H1 (cell line): Measurements from ENCODE around the gene DMXL1. TPM values are rescaled to one million over a fixed set of nuclear protein-coding genes. Genes with fewer than 3 reads are reported as not detected.

ENCODE experiments used
- CTCF ChIA-PET: fragments of 300-600 bp; sonication (Branson Sonifier 250); formaldehyde crosslinking; loops from one replicate; lab custom pipeline; 2021; ENCODE audit not compliant: partially characterized antibody; lab: Charles Lee
- POLR2A ChIA-PET: fragments of 300-600 bp; sonication (Branson Sonifier 250); formaldehyde crosslinking; loops from one replicate; lab custom pipeline; 2021; ENCODE audit warnings: inconsistent platforms; ENCODE audit not compliant: partially characterized antibody; lab: Charles Lee
- DNase-seq, 2 experiments: peaks; one replicate each; pipeline versions ENCODE4 v3.0.0 to v3.0.0-alpha.2; 2010 to 2022; ENCODE audit warnings: low spot score in 2 of 2, low read depth in 1 of 2, mixed read lengths in 1 of 2
- FAIRE-seq: peaks from 2 replicates; lab custom pipeline; 2011; peaks lifted over from hg19 to GRCh38; lab: Jason Lieb, UNC
- H2AFZ ChIP-seq: 2 replicates; pipeline ENCODE4 v1.8.1; 2012; ENCODE audit warnings: low read length, inconsistent platforms
- H2AK5ac ChIP-seq: 2 replicates; pipeline ENCODE4 v1.6.1; 2013; ENCODE audit warnings: low read depth, low read length
- H2BK120ac ChIP-seq: replicated peaks from 2 replicates; pipeline ENCODE3; 2013; ENCODE audit warnings: low read depth, low read length, inconsistent platforms
- H2BK12ac ChIP-seq: 2 replicates; pipeline ENCODE4 v1.6.1; 2013; ENCODE audit warnings: low read depth, low read length
- H2BK15ac ChIP-seq: 2 replicates; pipeline ENCODE4 v1.6.1; 2013; ENCODE audit warnings: low read length
- H2BK20ac ChIP-seq: 2 replicates; pipeline ENCODE4 v1.6.1; 2013; ENCODE audit warnings: low read length
- H2BK5ac ChIP-seq: 2 replicates; pipeline ENCODE4 v1.6.1; 2013; ENCODE audit warnings: low read depth, low read length
- H3K14ac ChIP-seq: 2 replicates; pipeline ENCODE4 v1.6.1; 2013; ENCODE audit warnings: inconsistent platforms; ENCODE audit not compliant: insufficient read length
- H3K18ac ChIP-seq: 2 replicates; pipeline ENCODE4 v1.6.1; 2013; ENCODE audit warnings: low read length; ENCODE audit errors: extremely low read depth
- H3K23ac ChIP-seq: 2 replicates; pipeline ENCODE4 v1.6.1; 2013; ENCODE audit warnings: inconsistent platforms; ENCODE audit not compliant: insufficient read length
- H3K23me2 ChIP-seq: 2 replicates; pipeline ENCODE4 v1.6.1; 2013; ENCODE audit warnings: low read depth, low read length
- H3K27ac ChIP-seq: 2 replicates; pipeline ENCODE4 v1.6.1; 2011; ENCODE audit warnings: low read depth, low read length, inconsistent platforms
- H3K27me3 ChIP-seq, 4 experiments: replicated peaks in 1 of 4; 1 replicate in 1 of 4; 2 replicates in 3 of 4; pipeline versions ENCODE4 v1.6.1 to v1.8.1; 2011 to 2013; ENCODE audit warnings: low read length in 3 of 4, mild to moderate bottlenecking in 3 of 4, inconsistent platforms in 2 of 4, mixed read lengths in 2 of 4, moderate library complexity in 1 of 4; ENCODE audit not compliant: control insufficient read depth in 3 of 4, insufficient read depth in 3 of 4; ENCODE audit errors: extremely low read depth in 1 of 4
- H3K36me3 ChIP-seq, 4 experiments: 2 replicates each; pipeline versions ENCODE4 v1.6.1 to v1.8.1; 2011 to 2013; ENCODE audit warnings: mild to moderate bottlenecking in 4 of 4, low read length in 3 of 4, moderate library complexity in 2 of 4, control low read depth in 1 of 4, inconsistent platforms in 1 of 4; ENCODE audit not compliant: insufficient read depth in 4 of 4, control insufficient read depth in 2 of 4
- H3K4ac ChIP-seq: replicated peaks from 2 replicates; pipeline ENCODE3; 2013; ENCODE audit warnings: low read length, low read depth, mixed read lengths, inconsistent platforms; ENCODE audit not compliant: insufficient read length
- H3K4me1 ChIP-seq, 4 experiments: replicated peaks in 1 of 4; 1 replicate in 1 of 4; 2 replicates in 3 of 4; pipeline versions ENCODE4 v1.6.1 to v1.8.1; 2011 to 2013; ENCODE audit warnings: low read length in 3 of 4, inconsistent platforms in 2 of 4, mixed read lengths in 1 of 4; ENCODE audit not compliant: insufficient read depth in 4 of 4, control insufficient read depth in 3 of 4
- H3K4me2 ChIP-seq, 2 experiments: 2 replicates each; pipeline versions ENCODE4 v1.6.1 to v1.8.1; 2011 to 2013; ENCODE audit warnings: low read depth in 2 of 2, low read length in 2 of 2, control low read depth in 1 of 2, inconsistent platforms in 1 of 2, mild to moderate bottlenecking in 1 of 2; ENCODE audit not compliant: insufficient read depth in 1 of 2
- H3K4me3 ChIP-seq, 4 experiments: fragments of 200-600, 300-600 bp in 1 of 4; sonication (generic), shearing (Covaris generic), sonication (Bioruptor Twin) in 1 of 4; 2 replicates each; pipeline versions ENCODE4 v1.5.1 to v1.8.1; 2011 to 2016; ENCODE audit warnings: low read length in 4 of 4, low read depth in 3 of 4, control low read depth in 2 of 4, inconsistent platforms in 2 of 4, mild to moderate bottlenecking in 2 of 4, mixed read lengths in 1 of 4, moderate library complexity in 1 of 4; ENCODE audit not compliant: insufficient read depth in 2 of 4; ENCODE audit errors: extremely low read depth in 1 of 4
- H3K56ac ChIP-seq: replicated peaks from 2 replicates; pipeline ENCODE3; 2013; ENCODE audit warnings: low read depth, mild to moderate bottlenecking, mixed read lengths, low read length, inconsistent platforms; ENCODE audit not compliant: insufficient read length
- H3K79me1 ChIP-seq: 2 replicates; pipeline ENCODE4 v1.6.1; 2013; ENCODE audit warnings: low read depth, low read length, control low read depth
- H3K79me2 ChIP-seq, 2 experiments: 2 replicates each; pipeline versions ENCODE4 v1.6.1 to v1.8.1; 2012 to 2013; ENCODE audit warnings: low read length in 2 of 2, mild to moderate bottlenecking in 2 of 2, inconsistent platforms in 1 of 2; ENCODE audit not compliant: insufficient read depth in 2 of 2, control insufficient read depth in 1 of 2
- H3K9ac ChIP-seq, 4 experiments: replicated peaks in 1 of 4; 1 replicate in 1 of 4; 2 replicates in 3 of 4; pipeline versions ENCODE4 v1.6.1 to v1.8.1; 2011 to 2013; ENCODE audit warnings: low read depth in 3 of 4, low read length in 3 of 4, control low read depth in 2 of 4, mild to moderate bottlenecking in 2 of 4, moderate library complexity in 2 of 4, inconsistent platforms in 1 of 4; ENCODE audit errors: extremely low read depth in 1 of 4
- H3K9me3 ChIP-seq, 2 experiments: 2 replicates each; pipeline versions ENCODE4 v1.6.1 to v1.8.1; 2012 to 2013; ENCODE audit warnings: mild to moderate bottlenecking in 2 of 2, moderate library complexity in 2 of 2, control low read depth in 1 of 2, inconsistent platforms in 1 of 2, low read depth in 1 of 2, low read length in 1 of 2, mixed read lengths in 1 of 2; ENCODE audit not compliant: insufficient read depth in 2 of 2
- H4K20me1 ChIP-seq, 2 experiments: replicated peaks in 1 of 2; 2 replicates each; pipeline versions ENCODE3 to v1.8.1; 2011 to 2013; ENCODE audit warnings: inconsistent platforms in 2 of 2, low read length in 2 of 2, mild to moderate bottlenecking in 1 of 2; ENCODE audit not compliant: insufficient read depth in 2 of 2, control insufficient read depth in 1 of 2
- H4K5ac ChIP-seq: 2 replicates; pipeline ENCODE4 v1.6.1; 2013; ENCODE audit warnings: low read length, low read depth, mixed read lengths, inconsistent platforms; ENCODE audit not compliant: insufficient read length
- H4K8ac ChIP-seq: 2 replicates; pipeline ENCODE4 v1.8.0; 2013; ENCODE audit warnings: mild to moderate bottlenecking, moderate library complexity, low read length, inconsistent platforms; ENCODE audit not compliant: insufficient read depth; ENCODE audit errors: extremely low read depth
- H4K91ac ChIP-seq: replicated peaks from 2 replicates; pipeline ENCODE3; 2013; ENCODE audit warnings: low read length, mixed read lengths, inconsistent platforms; ENCODE audit not compliant: insufficient read length
- EGR1 ChIP-seq: IDR thresholded peaks from 2 replicates; pipeline ENCODE4 v1.6.1; 2011; ENCODE audit warnings: low read depth, low read length, borderline replicate concordance
- EP300 ChIP-seq, 2 experiments: IDR thresholded peaks; 1 replicate in 1 of 2; 2 replicates in 1 of 2; pipeline ENCODE4 v1.6.1; 2011 to 2012; ENCODE audit warnings: low read depth in 2 of 2, low read length in 2 of 2, mild to moderate bottlenecking in 2 of 2, borderline replicate concordance in 1 of 2, inconsistent platforms in 1 of 2, moderate library complexity in 1 of 2
- EZH2 ChIP-seq: fragments of 200-600 bp; sonication (generic); IDR thresholded peaks from 2 replicates; pipeline ENCODE4 v1.7.1; 2012; ENCODE audit warnings: low read depth, mild to moderate bottlenecking, moderate library complexity, low read length, inconsistent platforms; ENCODE audit not compliant: severe bottlenecking
- KDM4A ChIP-seq: IDR thresholded peaks from one replicate; pipeline ENCODE4 v1.7.1; 2012; ENCODE audit warnings: low read depth, mild to moderate bottlenecking, moderate library complexity, low read length, inconsistent platforms; ENCODE audit not compliant: severe bottlenecking
- KDM5A ChIP-seq: fragments of 200-600 bp; IDR thresholded peaks from 2 replicates; pipeline ENCODE4 v1.7.1; 2012; ENCODE audit warnings: mild to moderate bottlenecking, low read length, inconsistent platforms, mixed read lengths
- MAFK ChIP-seq: IDR thresholded peaks from 2 replicates; pipeline ENCODE4 v1.6.1; 2012; ENCODE audit warnings: low read depth, mild to moderate bottlenecking, improper control_type of control experiment, low read length
- PHF8 ChIP-seq: fragments of 200-600 bp; sonication (generic); conservative IDR thresholded peaks from 2 replicates; pipeline ENCODE4 v1.7.1; 2012; ENCODE audit warnings: low read depth, mild to moderate bottlenecking, inconsistent platforms, low read length, moderate library complexity
- RFX5 ChIP-seq: IDR thresholded peaks from 2 replicates; pipeline ENCODE4 v1.6.1; 2011; ENCODE audit warnings: low read depth, low read length, improper control_type of control experiment, borderline replicate concordance
- SAP30 ChIP-seq: fragments of 300-600 bp; sonication (generic); IDR thresholded peaks from 2 replicates; pipeline ENCODE4 v1.7.1; 2012; ENCODE audit warnings: low read length, moderate library complexity, mild to moderate bottlenecking, inconsistent platforms; ENCODE audit not compliant: insufficient read depth, insufficient replicate concordance
- TAF1 ChIP-seq: IDR thresholded peaks from 2 replicates; pipeline ENCODE4 v1.6.1; 2011; ENCODE audit warnings: mild to moderate bottlenecking, low read depth, low read length
- TBP ChIP-seq: IDR thresholded peaks from 2 replicates; pipeline ENCODE4 v1.6.1; 2011; ENCODE audit warnings: low read depth, low read length, improper control_type of control experiment
- TCF12 ChIP-seq: IDR thresholded peaks from 2 replicates; pipeline ENCODE4 v1.6.1; 2011; ENCODE audit warnings: low read depth, mild to moderate bottlenecking, low read length
- WGBS, 2 experiments: shearing (Covaris generic) in 1 of 2; methylation state at CpG; one replicate each; pipeline versions ENCODE4 v1.1.6 to v1.1.7; 2013 to 2015; ENCODE audit warnings: low lambda C conversion rate in 2 of 2, mixed read lengths in 2 of 2, inconsistent platforms in 1 of 2, low coverage in 1 of 2, missing lambda C conversion rate in 1 of 2; ENCODE audit not compliant: insufficient replicate concordance in 2 of 2, insufficient coverage in 1 of 2, insufficient read length in 1 of 2; ENCODE audit errors: extremely low coverage in 1 of 2, missing lambda C conversion rate in 1 of 2; 5-methylcytosine and 5-hydroxymethylcytosine counted together
- polyA plus RNA-seq, 7 experiments: library from polyadenylated mRNA; depleted of rRNA in 3 of 7; stranded (reverse) in 5 of 7; unstranded in 2 of 7; fragments of >200 nt in 5 of 7; fragments of 200-250 nt in 2 of 7; gene quantifications; 1 replicate in 5 of 7; 2 replicates in 1 of 7; 4 replicates in 1 of 7; pipeline versions ENCODE4 v1.2.1 to v1.2.3, GENCODE V29; 2011 to 2013; ENCODE audit warnings: missing spikeins in 2 of 7, mixed read lengths in 2 of 7
- total RNA-seq: library from RNA; stranded (reverse); fragmentation: NEBNext Ultra II Directional; extraction: Animal tissue kit (Norgen Biotek cat#: 25700); gene quantifications from 2 replicates; pipeline ENCODE4 v1.2.1, GENCODE V29; 2021
- TF ChIP-seq, protein P1 (sequence below): IDR thresholded peaks from 2 replicates; pipeline ENCODE4 v1.6.1; 2012; ENCODE audit warnings: inconsistent platforms

DMXL1 gene
- total and polyA plus RNA-seq, 2 of the 8 experiments (the other 6 are each of a cell fraction or from before 2014, with no cell fraction given) = 10.1 to 43.9 TPM

DNA sequence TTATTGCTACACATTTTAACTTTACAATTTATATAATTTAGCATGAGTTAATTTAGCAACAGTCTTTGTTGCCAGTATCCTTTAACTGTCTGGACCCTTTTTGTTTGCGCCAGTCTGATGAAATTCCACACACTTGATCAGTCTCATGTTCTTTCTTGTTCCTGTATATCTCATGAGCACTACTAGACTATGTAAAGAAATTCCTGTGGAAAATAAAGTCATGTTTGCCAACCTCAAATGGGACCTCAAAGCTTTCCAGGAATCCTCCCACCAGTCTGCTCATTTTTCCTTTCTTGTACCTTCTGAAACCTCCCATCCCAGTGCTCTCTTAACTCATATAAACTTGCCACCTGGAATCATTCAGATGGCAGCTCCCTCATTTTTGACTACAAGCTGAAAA, 8.0 kb downstream of the DMXL1 start:
- no peaks in the 10 kb centered on the region for H3K36me3 ChIP-seq
- H3K23me2 ChIP-seq = no peaks in the 10 kb centered on the region
- peak overlapping the region; percentile 37 for H4K5ac ChIP-seq
- ChIA-PET POLR2A (interaction anchor here (0.7 to 3.4 kb wide), 10 partner anchors 8 to 373 kb away, joined by 3 to 44 read pairs (median 4); partner anchors contain the start of genes DMXL1, DTWD2 and HSD17B4), CTCF (interaction anchor here (0.9 to 1.6 kb wide), 2 partner anchors 12 to 57 kb away, joined by 3 to 4 read pairs; no protein-coding TSS in a partner anchor)
- H2BK20ac ChIP-seq = peak overlapping the region; percentile 35; the same call in 1 of the 2 replicates
- H3K4me1 ChIP-seq = peaks cover 8 to 26% (median 15%) of the 10 kb centered on the region in 4 experiments
- no peak overlapping the region for H2BK15ac ChIP-seq
- H2BK5ac ChIP-seq = peak overlapping the region; percentile 60
- no peak for FAIRE-seq
- no peak overlapping the region for H3K4ac ChIP-seq
- peak overlapping the region in 1 of 4 experiments; percentile 39; a peak in 2 of 8 replicates for H3K4me3 ChIP-seq
- peak overlapping the region; percentile 53 for H4K91ac ChIP-seq
- peak overlapping the region; percentile 82 for H2BK120ac ChIP-seq
- peak overlapping the region; percentile 95; the same call in 1 of the 2 replicates for H2BK12ac ChIP-seq
- H3K27ac ChIP-seq = peak overlapping the region; percentile 82
- H3K79me1 ChIP-seq = no peaks in the 10 kb centered on the region
- no peaks in the 10 kb centered on the region for H3K27me3 ChIP-seq
- H3K14ac ChIP-seq = no peak overlapping the region
- no peak overlapping the region for H2AFZ ChIP-seq
- no peak overlapping the region for H4K8ac ChIP-seq
- no peaks in the 10 kb centered on the region for H3K9me3 ChIP-seq
- 69% methylated on average over 1 of the region's 1 CpG; no CpG with 5 or more reads in 1 of the 2 experiments for WGBS, 2 experiments
- no peak overlapping the region for H2AK5ac ChIP-seq
- H3K23ac ChIP-seq = no peak overlapping the region
- peak overlapping the region in 3 of 4 experiments; percentile 20 to 55 (median 22); a peak in 4 of 7 replicates for H3K9ac ChIP-seq
- H3K18ac ChIP-seq = peak overlapping the region; percentile 26; the same call in 1 of the 2 replicates
- H4K20me1 ChIP-seq = no peaks in the 10 kb centered on the region
- DNase-seq = no peak
- peak overlapping the region; percentile 0 for H3K56ac ChIP-seq
- H3K79me2 ChIP-seq = peaks cover 6 to 86% of the 10 kb centered on the region in 2 experiments; a peak in 3 of 4 replicates
- peak overlapping the region; percentile 53 to 77 for H3K4me2 ChIP-seq
- TF ChIP-seq EZH2 (no peak), MAFK (no peak), EP300 (IDR thresholded peaks at IDR 0.05; ENCODE audit: borderline replicate concordance in 1 of 2, low read depth in 2 of 2, low read length in 2 of 2) (no peak), KDM5A (no peak), EGR1 (no peak), TBP (no peak), PHF8 (no peak), TCF12 (no peak), TAF1 (no peak), SAP30 (no peak), KDM4A (no peak), RFX5 (no peak)
- TF ChIP-seq, protein P1, sequence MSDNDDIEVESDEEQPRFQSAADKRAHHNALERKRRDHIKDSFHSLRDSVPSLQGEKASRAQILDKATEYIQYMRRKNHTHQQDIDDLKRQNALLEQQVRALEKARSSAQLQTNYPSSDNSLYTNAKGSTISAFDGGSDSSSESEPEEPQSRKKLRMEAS = no peak
